Stimulated activated effector memory CD8-positive, alpha-beta T cell treated with anti-CD3 and anti-CD28 coated beads, Interleukin-12 subunit alpha, Interleukin-12 subunit beta, amount 100 ng/mL, for 72 hours (primary cell): ENCODE measurements around the gene NMT1.

Source experiments
- ATAC-seq: fragments of 150-1000 bp; cut with Tn5 transposase; 2 replicates; pipeline ENCODE4 v1.10.0; 2021
- DNase-seq, 2 donors: peaks; one replicate each; pipeline ENCODE4 v3.0.0; 2021 to 2022; ENCODE audit warnings: low spot score in 2 of 2
- H3K27ac Mint-ChIP-seq: one replicate; pipeline ENCODE4 v1.8.0; 2022; ENCODE audit warnings: mild to moderate bottlenecking, mixed read lengths
- H3K36me3 Mint-ChIP-seq: one replicate; pipeline ENCODE4 v1.8.0; 2022; ENCODE audit warnings: mild to moderate bottlenecking, mixed read lengths
- H3K4me1 Mint-ChIP-seq: one replicate; pipeline ENCODE4 v1.8.0; 2022; ENCODE audit warnings: mixed read lengths
- H3K4me3 Mint-ChIP-seq: one replicate; pipeline ENCODE4 v1.8.0; 2022; ENCODE audit warnings: mild to moderate bottlenecking, mixed read lengths
- H3K9me3 Mint-ChIP-seq: one replicate; pipeline ENCODE4 v1.8.0; 2022; ENCODE audit warnings: mixed read lengths

The NMT1 gene

DNA sequence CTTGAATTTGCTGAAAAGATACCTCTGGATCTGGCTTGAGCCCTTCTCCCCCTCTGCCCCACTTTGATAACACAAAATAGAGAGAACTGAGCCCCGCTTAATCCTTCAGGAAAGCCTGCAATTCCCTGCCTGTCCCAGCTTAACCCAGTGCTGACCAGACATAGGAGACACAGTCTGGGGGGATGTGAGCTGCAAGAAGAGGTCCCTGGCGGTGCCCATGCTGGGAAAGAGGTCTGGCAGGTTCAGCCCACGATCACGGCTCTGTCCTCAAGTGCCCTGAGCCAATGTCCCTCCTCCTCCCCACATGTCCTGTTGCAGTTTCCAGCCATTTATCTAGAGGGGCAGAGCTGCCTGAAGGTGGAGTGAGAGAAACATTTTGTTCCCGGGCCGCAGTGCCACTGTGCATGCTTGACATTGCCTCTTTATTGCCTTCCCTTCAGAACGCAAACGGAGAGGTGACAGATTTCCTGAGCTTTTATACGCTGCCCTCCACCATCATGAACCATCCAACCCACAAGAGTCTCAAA lies 42.2 kb downstream of the NMT1 start:
- DNase-seq (no peak), ATAC-seq (no peak)
- peaks cover 4% of the 10 kb centered on the region for H3K4me1 Mint-ChIP-seq
- H3K36me3 Mint-ChIP-seq, result peaks cover 86% of the 10 kb centered on the region
- H3K9me3 Mint-ChIP-seq, result no peaks in the 10 kb centered on the region
- peak overlapping the region; percentile 35 for H3K27ac Mint-ChIP-seq
- H3K4me3 Mint-ChIP-seq, result no peak overlapping the region

- peak overlapping the region; percentile 12 for H3K27ac Mint-ChIP-seq
- peaks cover 5% of the 10 kb centered on the region for H3K4me1 Mint-ChIP-seq
- no peak for ATAC-seq
Measured at GRCh38 chr17:45104029-45104428, 42.9 kb downstream of the NMT1 start.

GRCh38 chr17:45104497-45104896 lies 43.4 kb downstream of the NMT1 start:
- no peaks in the 10 kb centered on the region for H3K9me3 Mint-ChIP-seq
- ATAC-seq, result no peak
- no peak for DNase-seq
- peaks cover 86% of the 10 kb centered on the region for H3K36me3 Mint-ChIP-seq
- peak overlapping the region; percentile 12 for H3K27ac Mint-ChIP-seq
- peaks cover 5% of the 10 kb centered on the region for H3K4me1 Mint-ChIP-seq
- no peak overlapping the region for H3K4me3 Mint-ChIP-seq

More at GRCh38 chr17:45104029-45104428, 42.9 kb downstream of the NMT1 start:
- no peak for DNase-seq
- peaks cover 86% of the 10 kb centered on the region for H3K36me3 Mint-ChIP-seq
- no peaks in the 10 kb centered on the region for H3K9me3 Mint-ChIP-seq
- H3K4me3 Mint-ChIP-seq, result no peak overlapping the region

- no peak for DNase-seq
- Mint-ChIP-seq H3K36me3 (peaks cover 82% of the 10 kb centered on the region), H3K4me1 (peaks cover 5% of the 10 kb centered on the region), H3K4me3 (no peak overlapping the region), H3K27ac (peak overlapping the region; percentile 12), H3K9me3 (no peaks in the 10 kb centered on the region)
- no peak for ATAC-seq
Measured at GRCh38 chr17:45104907-45105624, 43.9 kb downstream of the NMT1 start.

DNA sequence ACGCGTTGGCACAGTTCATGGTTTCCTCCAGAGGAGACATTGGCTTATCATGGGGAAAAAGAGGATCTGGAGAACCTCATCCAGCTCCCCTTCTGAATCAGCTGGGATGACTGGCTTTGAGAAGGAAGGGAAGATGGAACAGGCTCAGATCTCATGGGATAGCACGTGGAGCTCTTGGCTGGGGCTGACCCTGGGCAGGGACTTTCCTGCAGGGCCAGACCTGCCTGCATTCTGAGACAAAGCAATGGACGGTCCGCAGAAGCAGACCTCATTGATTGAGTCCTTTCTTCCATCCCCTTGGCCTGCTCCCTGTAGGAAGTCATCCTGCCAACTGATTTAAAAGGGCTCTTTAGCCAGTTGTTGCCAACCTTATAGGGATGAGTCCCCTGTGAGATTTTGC lies 45.0 kb downstream of the NMT1 start:
- Mint-ChIP-seq H3K27ac (no peak overlapping the region), H3K4me1 (peaks cover 5% of the 10 kb centered on the region), H3K9me3 (no peaks in the 10 kb centered on the region), H3K36me3 (peaks cover 72% of the 10 kb centered on the region), H3K4me3 (no peak overlapping the region)
- ATAC-seq (no peak), DNase-seq (no peak)

GRCh38 chr17:45106582-45106981 lies 45.5 kb downstream of the NMT1 start:
- peaks cover 67% of the 10 kb centered on the region for H3K36me3 Mint-ChIP-seq

DNA sequence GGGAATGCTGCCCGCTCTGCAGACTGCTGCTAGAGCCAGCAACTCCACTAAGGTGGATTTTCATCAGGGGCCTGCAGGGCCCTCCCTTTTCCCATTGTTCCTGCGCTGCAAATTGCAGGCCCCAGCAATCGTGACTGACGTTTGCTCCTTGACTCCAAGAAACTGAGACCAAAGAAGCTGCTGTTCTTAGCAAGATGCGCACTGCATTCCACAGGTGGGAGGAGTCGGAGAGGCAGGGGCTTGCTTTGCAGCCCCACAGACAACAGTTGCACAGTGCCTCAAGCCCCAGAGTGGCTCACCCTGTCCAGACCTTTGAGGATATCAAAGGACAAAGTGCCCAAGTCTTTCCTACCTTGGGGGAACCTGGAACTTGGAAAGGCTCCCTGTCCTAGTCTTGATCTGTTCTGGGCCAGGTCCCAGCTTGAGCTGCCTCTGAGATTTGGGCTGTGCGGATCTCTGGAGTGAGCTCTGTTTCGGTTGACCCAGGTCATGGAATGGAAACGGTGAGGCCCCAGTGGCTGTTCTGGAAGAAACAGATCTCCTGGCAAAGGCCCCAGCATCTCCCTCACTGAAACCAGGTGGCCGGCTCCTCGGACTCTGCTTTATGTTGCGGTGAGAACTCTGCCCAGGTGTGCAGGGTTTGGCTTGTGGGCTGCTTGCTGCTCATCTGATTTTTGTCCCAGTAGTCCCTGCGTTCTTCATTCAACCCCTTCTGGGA lies 46.3 kb downstream of the NMT1 start:
- Mint-ChIP-seq H3K4me1 (peaks cover 5% of the 10 kb centered on the region), H3K4me3 (no peak overlapping the region), H3K9me3 (no peaks in the 10 kb centered on the region), H3K27ac (no peak overlapping the region), H3K36me3 (peaks cover 58% of the 10 kb centered on the region)
- ATAC-seq (no peak), DNase-seq (no peak)

More at GRCh38 chr17:45106582-45106981, 45.5 kb downstream of the NMT1 start:
- Mint-ChIP-seq H3K27ac (no peak overlapping the region), H3K4me3 (no peak overlapping the region), H3K4me1 (peaks cover 5% of the 10 kb centered on the region), H3K9me3 (no peaks in the 10 kb centered on the region)
- DNase-seq (no peak), ATAC-seq (no peak)

DNA sequence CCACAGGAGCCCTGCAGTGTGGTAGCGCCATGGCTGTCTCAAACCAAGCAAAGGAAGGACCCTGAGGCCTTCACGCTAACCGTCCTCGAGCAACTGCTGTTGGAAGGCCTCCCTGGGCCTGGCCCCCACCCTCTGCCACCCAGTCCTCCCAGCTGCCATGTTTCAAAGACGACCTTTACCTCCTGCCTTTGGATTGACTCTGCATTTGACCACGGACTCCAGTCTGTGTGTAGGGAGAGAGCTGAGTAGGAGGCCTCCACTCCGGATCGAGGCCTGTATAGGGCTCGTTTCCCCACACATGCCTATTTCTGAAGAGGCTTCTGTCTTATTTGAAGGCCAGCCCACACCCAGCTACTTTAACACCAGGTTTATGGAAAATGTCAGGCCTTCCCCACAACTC lies 46.9 kb downstream of the NMT1 start:
- no peak for ATAC-seq
- Mint-ChIP-seq H3K4me3 (no peak overlapping the region), H3K9me3 (no peaks in the 10 kb centered on the region), H3K36me3 (peaks cover 52% of the 10 kb centered on the region), H3K4me1 (peaks cover 5% of the 10 kb centered on the region), H3K27ac (no peak overlapping the region)
- no peak for DNase-seq

DNA sequence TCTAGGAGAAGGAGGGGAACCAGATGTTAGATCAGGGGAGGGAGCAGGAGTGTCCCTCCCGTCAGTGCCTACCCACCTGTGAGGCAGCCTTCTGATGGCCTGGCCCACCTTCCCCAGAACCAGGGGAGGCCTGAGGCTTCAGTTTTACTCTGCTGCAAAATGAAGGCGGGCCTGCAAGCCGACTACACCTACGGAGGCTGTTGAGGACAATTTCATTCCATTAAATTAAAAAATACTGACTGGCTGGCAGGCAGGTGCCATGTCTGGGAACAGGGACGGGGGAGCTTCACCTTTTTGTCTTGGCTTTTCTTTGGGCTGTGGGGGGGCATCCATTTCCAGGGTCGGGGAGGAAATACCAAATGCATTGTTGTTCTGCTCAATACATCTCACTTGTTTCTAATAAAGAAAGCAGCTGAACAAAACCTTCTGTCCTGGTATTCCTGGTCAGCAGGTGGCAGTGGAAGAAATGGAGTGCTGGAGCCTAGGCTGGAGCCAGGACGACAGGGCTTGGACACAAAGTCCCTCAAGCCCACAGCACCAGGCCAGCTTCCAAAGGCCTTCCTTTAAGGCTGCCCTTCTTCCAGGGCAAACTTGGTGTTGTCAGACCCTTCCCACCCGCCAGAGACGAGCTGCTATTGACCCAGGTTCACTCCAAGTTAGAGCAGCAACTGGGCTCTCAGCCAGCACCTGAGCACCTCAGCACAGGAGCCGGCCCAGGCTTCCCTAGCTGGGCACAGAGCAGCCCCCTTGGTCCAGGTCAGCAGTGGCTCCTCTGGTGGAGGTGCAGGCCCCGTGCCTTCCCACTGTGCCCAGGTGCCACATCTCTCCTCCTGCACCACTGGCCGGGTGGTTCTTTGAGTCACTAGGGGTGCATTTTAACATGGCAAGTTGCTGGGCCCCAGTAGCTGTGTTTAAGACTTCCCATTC lies 47.7 kb downstream of the NMT1 start:
- DNase-seq (no peak), ATAC-seq (no peak)
- Mint-ChIP-seq H3K9me3 (no peaks in the 10 kb centered on the region), H3K27ac (peak overlapping the region; percentile 21), H3K4me1 (peaks cover 5% of the 10 kb centered on the region), H3K36me3 (peaks cover 44% of the 10 kb centered on the region), H3K4me3 (no peak overlapping the region)

GRCh38 chr17:45110676-45111611 lies 49.8 kb downstream of the NMT1 start:
- no peak overlapping the region for H3K27ac Mint-ChIP-seq
- peaks cover 23% of the 10 kb centered on the region for H3K36me3 Mint-ChIP-seq
- ATAC-seq (no peak), DNase-seq (no peak)
- no peaks in the 10 kb centered on the region for H3K9me3 Mint-ChIP-seq
- H3K4me3 Mint-ChIP-seq, result no peak overlapping the region
- H3K4me1 Mint-ChIP-seq, result peaks cover 5% of the 10 kb centered on the region

DNA sequence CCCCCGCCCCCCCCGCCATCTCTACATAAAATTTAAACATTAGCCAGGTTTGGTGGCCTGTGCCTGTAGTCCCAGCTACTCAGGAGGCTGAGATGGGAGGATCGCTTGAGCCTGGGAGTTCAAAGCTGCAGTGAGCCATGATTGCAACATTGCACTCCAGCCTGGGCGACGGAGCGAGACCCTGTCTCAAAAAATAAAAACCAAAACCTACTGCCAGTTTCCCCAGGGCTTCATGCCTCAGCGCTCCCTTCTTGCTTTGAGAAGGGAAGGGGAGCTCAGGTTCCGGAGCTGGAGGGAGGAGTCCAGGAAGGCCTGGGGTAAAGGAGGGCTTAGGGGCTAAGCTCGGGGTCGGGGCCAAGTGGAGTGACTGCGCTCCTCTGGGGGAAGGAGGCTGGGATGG lies 50.7 kb downstream of the NMT1 start:
- ATAC-seq, result no peak
- Mint-ChIP-seq H3K9me3 (no peaks in the 10 kb centered on the region), H3K27ac (no peak overlapping the region), H3K4me1 (peaks cover 5% of the 10 kb centered on the region), H3K36me3 (peaks cover 17% of the 10 kb centered on the region), H3K4me3 (no peak overlapping the region)
- DNase-seq, result no peak

DNA sequence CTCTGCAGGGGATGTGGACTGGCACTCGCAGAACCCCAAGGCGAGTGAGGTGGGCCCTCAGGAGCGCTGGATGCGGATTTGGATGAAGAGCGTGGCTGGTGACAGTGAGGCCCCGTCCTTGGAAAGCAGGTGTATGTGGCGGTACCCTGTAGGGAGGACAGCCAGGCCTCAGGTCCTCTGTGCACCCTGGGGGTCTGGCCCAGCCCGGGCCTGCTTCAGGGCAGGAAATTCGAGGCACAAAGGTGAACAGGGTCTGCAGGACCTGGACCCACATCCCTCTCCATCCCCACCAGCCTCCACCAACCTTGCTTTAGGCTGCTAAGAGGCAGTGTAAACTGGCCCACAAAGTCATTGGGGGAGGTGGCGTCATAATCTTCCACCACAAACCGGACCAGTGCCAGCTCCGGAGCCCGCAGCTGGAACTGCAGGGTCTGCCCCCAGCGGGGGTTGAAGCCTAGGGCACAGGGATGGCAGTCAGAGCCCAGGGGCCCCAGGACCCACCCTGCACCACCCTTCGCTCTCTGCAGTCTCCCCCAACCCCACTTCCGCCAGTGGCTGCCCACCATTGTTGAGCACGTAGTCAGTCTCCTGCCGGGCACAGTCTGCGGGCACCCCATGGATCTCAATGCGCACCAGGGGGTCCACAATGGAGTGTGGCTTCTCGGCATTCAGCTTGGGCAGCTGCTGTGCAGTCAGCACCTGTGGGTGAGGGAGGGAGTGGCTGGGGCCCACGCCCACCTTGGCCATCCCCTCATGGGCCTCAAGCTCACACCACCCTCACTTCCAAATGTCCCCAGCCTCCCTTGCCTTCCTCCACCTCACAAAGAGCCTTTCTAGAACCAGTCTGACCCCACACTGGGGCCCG lies 51.7 kb downstream of the NMT1 start:
- Mint-ChIP-seq H3K4me3 (no peak overlapping the region), H3K27ac (no peak overlapping the region), H3K4me1 (peaks cover 5% of the 10 kb centered on the region), H3K9me3 (no peaks in the 10 kb centered on the region), H3K36me3 (peaks cover 17% of the 10 kb centered on the region)
- no peak for ATAC-seq
- no peak for DNase-seq

DNA sequence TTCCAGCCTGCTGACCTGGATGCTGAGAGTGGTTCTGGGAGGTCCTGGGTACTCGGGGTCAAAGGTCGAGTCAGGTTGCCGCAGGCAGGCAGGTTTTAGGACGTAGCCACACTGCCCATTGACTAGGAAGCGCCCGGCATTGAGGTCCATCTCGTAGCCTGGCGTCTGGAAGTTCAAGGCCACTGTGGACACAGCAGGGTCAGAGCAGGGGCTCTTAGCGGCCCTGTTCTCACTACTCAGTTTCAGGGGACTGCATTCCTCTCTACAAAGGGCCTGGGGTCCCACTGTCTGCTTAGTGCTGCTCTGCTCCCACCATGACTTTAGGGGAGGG lies 52.3 kb downstream of the NMT1 start:
- DNase-seq (no peak), ATAC-seq (no peak)
- no peak overlapping the region for H3K4me3 Mint-ChIP-seq
- peaks cover 12% of the 10 kb centered on the region for H3K36me3 Mint-ChIP-seq
- no peak overlapping the region for H3K27ac Mint-ChIP-seq
- peaks cover under 1% of the 10 kb centered on the region for H3K4me1 Mint-ChIP-seq
- no peaks in the 10 kb centered on the region for H3K9me3 Mint-ChIP-seq
